GM19328 (cell line): ENCODE measurements around the gene TMEM125.

ENCODE experiments used
- ATAC-seq: cut with Tn5 transposase; IDR thresholded peaks from one replicate; pipeline ENCODE4 v1.9.1; 2021; ENCODE audit warnings: mild to moderate bottlenecking, moderate library complexity; ENCODE audit not compliant: unreplicated experiment

Gene TMEM125

DNA sequence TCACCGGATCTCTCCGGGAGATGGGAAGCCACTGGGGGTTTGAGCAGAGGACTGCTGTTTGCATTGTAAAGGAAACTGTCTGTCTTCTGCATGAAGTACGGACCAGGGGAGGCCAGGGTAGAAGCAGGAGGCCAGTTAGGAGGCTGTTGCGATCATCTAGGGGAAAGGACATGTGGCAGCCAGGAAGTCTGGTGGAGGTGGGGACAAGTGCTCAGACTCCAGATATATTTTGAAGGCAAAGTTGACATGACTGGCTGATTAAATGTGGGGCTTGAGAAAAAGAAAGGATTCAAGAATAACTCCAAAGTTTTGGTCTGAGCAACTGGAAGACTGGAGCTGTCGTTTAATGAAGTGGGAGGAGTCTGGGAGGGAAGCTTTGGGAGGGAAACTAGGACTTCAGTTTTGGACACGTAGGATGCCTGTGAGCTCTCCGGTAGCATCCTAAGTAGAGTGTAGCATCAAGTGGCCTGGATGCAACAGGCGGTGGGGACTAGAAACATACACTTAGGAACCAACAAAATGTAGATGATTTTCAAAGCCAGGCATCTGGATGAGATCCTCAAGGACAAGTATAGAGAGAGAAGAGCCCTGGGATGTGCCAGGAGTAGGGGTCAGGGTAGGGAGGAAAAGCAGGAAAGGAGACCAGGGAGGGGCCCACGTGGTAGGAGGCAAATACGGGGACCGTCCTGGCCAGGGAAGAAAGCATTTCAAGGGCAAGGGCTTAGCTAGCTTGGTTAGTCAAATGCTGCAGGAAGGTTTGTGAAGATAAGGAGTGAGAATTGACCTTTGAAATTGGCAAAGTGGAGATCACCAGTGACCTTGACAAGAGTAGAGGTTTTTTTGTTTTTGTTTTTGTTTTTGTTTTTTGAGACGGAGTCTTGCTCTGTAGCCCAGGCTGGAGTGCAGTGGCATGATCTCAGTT, 19.3 kb downstream of the TMEM125 start:
- no peak for ATAC-seq

DNA sequence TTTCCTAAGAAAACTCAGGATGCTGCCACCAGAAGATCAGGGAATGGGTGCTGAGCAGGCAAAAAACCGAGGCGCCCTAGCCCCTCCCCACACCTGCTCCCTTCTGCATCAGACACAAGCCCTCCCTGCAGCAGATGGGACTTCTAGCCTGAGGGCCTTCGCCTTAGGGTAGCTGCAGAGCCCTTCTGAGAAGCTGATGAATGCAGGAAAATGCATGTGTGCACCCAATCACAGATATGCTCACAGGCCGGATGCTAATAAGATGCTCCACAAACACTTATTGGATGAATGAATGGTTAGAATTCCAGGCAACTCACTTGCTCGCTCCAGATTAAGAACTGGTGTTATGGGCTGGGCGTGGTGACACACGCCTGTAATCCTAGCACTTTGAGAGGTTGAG, 22.4 kb downstream of the TMEM125 start:
- ATAC-seq, result no peak

DNA sequence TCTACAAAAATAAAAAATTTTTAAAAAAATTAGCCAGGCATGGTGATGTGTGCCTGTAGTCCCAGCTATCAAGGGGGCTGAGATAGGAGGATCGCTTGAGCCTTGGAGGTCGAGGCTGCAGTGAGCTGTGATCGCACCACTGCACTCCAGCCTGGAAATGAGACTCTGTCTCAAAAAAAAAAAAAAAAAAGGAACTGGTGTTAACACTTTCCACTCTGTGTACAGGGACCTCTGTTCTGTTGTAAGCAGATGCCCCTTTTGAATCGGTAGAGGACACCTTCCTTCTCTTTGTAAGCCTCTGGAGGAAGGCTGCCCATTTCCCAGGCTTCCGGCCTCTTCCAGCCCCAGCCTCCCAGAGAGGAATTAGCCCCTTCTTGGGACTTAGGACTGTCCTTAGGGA, 22.9 kb downstream of the TMEM125 start:
- no peak for ATAC-seq

DNA sequence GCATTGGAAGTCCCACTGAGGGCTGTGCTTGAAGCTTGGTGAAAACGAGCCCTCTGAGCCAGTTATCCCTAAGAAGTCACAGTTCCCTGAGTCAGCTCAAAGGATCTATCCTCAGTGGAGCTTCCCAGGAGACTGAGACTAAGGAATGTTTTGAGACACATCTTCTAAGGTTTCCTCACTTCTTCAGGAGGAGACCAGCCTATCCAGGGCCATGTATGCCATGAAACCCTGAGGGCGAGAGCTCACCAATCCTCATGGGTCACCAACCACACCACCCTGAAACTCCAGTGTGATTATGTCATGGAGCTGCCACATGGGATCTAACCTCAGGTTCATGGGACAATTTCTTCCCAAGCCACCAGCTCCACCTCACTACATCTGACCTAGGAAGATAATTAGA, 23.4 kb downstream of the TMEM125 start:
- ATAC-seq, result no peak

DNA sequence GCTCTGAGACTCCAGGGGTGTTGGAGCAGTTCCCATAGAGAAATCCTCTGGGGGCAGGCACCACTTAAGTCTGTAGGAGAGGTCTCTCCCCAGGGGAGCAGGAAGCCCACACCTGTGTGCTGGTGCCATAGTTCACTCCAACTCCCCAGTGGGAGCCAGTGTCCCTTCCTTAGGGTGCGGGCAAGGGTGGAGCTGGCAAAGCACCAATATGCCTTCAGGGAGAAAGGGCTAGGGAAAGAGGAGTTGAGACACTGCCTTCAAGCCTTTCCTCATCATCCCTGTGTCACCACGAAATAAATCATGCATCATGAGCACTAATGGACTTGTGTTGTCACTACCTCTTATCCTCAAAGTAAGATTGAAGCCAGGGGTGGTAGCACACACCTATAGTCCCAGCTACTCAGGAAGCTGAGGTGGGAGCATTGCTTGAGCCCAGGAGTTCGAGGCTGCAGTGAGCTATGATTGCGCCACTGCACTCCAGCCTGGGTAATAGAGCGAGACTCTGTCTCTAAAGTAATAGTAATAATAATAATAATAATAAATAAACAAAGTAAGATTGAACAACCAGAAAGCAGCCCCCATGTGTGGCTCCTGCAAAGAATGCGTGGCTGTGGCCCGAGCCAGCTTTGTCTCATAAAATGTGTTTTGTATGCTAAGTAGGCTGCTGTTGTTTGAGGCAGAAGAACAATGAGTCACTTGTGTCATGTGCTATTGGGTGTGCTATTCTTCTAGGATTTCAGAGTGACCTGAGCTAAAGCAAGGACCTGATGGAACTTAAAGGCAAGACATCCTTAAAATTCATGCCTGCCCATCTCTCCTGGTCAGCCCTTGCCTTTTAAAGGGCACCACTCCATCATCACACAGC, 24.3 kb downstream of the TMEM125 start:
- ATAC-seq, result no peak

DNA sequence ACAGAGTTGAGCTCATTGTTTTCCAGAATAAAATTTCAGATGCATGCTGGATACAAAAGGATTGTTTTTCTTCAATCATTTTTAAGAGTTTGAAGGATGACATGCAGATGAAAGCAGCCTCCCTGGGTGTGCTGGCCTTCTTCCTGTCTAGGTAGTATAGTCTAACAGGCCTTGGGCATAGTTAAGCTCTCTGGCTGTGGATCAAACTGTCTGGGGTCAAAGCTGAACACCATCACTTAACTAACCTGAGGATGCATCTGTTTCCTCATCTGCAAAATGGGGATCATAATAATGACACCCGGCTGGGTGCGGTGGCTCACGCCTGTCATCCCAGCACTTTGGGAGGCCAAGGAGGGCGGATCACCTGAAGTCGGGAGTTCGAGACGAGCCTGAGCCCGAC, 25.0 kb downstream of the TMEM125 start:
- no peak for ATAC-seq

DNA sequence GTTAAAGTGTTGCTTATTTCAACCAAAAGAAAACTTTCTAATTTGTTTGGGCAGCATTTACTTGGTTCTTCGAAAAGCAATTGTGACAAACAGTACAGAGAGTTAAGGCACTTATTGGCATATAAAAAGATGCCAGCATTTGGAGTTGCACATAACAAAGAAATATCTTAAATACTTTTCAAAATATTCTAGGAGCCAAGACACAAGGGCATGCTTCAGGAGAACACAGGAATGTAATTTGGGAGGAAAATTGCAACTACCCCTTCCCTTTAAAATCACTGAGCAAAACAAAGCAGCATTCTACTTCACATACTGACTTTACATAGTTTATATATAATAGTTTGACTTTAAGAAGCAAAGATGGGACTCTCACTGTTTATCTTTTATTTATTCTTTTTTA, 26.4 kb downstream of the TMEM125 start:
- ATAC-seq, result no peak

DNA sequence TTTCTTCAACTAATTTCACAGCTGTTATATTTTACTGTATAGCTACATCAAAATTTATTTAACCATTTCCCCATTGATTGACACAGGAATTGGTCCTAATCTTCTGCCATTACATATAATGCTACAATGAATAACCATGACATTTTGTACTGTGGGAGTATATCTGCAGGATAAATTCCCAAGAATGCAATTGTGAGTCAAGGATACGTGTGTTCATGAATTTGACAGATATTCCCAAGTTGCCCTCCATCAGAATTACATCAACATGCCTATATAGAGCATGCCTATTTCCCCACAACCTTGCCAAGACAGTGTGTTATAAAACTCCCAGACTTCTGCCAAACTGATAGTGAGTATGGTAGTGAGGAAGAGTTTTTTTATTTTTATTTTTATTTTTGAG, 28.3 kb downstream of the TMEM125 start:
- ATAC-seq, result no peak

DNA sequence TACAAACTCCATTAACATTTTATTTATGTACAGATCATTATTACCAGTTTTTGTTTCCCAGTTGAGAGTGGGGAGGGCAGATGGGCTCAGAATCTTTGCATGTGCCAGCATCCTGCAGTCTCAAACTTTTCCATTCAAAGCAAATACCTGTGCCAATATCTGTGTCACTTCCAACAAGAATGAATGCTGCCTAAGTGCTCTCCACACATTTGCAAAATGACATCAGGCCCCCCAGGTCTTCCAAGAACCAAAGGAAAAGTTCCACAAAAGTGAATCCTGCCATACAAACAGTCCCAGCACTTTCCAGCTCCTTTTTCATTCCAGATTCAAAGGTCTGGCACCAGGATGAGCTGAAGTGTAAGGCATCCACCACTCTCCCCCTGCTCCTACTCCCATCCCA, 29.3 kb downstream of the TMEM125 start:
- ATAC-seq, result no peak

DNA sequence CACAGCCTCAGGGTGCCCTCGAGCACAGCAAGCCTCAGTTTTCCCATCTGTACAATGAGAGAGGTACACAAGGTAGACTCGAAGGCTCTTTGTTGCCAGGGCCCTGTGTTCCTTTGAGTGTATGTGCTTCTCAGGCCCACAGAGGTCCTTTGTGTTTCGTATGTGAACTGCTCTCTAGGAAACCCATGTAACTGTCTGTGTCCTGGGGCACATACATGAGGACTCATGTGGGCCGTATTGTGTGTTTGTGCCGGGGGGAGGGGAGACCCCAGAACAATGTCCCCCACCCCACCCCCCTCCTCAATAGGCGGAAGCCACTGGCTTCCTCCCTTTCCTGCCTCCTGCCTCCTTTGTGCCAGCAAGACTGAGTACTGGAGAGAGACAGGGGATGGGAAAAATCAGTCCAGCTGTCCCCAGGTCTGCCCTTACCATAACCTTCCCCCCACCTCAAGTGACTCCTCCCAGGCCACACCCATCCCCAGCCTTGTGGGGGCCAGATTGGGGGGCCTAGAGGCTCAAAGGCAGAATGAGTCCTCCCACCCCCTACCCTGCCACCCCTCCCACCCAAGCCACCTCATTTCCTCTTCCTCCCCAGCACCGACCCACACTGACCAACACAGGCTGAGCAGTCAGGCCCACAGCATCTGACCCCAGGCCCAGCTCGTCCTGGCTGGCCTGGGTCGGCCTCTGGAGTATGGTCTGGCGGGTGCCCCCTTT, 30.8 kb downstream of the TMEM125 start, which contains the start of gene TIE1:
TSS of gene TIE1 (plus strand) at position 605 of the 717 bp plus-strand sequence. CDS start at position 695, 90 bp downstream.
- ATAC-seq, result no peak

DNA sequence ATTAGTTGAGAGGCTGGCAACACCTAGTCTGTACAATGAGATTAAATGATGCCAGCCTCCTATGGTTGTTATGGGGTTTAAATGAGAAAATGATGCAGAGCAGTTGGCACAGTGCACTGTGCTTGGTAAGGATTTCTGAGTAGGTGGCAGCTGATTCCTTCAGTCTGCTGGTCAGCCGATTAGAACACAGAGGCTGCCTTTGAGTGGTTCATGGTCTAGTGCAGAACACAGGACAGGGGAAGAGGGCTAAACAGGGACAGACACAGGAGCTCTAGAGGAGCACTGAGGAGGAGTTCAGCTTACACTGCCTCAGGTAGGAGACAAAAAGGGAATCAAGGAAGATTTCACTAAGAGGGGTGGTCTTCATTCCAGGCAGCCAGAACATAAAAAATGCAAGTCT, 32.4 kb downstream of the TMEM125 start:
- no peak for ATAC-seq

DNA sequence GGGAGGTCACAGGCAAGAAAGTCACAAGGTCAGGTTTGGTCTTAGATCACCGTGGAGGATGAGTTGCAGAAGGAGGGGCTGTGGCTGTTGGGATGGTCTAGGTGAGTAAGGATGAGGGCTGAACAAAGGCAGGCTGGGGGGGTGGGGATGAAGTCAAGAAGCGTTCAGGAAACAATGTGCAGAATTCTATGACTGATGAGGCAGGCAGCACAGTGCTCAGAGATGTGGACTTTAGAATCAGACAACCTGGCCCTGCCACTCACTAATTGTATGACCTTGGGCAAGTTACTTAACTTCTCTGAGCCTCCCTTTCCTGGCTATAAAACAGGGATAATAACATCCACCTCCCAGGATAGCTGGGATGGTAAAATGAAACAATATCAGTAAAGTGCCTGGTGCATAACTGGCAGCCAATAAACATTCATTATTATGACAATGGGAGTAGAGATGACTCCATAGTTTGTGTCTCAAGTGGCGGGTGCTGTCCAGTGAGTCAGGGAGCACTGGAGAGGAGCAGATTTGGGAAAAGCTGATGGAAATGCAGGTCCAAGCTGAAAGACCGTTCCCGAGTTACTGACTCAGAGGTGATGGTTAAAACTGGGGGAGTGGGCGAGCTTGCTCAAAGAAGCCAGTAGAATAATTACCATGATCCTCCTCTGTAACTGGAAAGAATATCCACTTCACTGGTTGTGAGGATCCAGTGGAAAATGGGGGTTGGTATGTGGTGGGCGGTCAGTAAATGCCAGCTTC, 33.1 kb downstream of the TMEM125 start:
- ATAC-seq, result no peak

DNA sequence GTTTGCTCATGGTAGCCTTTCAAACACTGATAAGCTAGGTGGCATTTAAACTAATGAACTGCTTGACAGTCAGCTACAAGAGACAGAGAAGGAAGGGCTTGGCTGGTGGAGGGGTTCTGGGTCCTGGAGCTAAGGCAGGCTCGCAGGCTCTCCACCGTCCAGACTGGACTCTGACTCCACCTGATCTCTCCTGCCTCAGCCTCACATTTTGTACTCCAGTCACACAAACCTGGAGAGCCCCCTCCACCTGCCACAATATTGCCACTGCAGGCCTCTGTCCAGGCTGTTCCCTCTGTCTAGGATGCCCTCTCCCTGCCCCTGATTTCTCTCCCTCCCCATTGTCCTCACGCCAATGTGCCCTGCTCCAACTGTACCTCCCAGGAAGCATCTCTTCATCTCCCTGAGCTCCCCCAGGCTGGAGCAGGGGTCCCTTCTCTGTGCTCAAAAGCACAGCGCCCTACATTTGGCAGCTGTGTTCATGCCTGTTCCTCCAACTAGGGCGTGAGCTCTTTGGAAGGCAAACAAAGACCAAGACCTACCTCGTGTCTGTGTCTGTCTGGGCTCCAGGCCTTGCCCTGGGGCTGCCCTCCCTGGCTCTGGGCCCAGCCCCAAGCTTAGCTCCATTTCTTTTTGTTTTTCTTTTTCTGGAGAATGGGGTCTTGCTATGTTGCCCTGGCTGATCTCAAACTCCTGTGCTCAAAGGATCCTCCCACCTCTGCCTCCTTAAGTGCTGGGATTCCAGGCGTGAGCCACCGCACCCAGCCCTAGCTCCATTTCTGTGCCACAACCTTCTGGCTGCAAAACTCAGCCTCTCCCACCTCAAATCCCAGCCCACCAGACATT, 33.9 kb downstream of the TMEM125 start:
- ATAC-seq, result no peak

DNA sequence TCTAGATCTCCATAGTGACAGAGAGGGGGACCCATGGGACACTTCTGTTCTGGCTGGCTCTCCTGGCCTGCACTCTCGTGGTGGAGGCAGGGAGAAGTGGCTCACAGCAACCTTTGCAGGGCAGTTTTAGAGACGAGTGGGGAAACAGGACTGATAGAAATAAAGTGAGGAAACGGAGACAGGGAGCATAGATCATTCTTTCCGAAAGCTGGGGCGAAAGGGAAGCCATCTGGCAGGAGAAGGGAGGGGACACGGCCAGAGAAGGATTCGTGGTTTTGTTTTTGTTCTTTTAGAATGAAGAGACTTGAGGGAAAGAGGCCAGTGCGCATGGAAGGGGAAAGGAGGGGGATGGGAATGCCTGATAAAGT, 34.5 kb downstream of the TMEM125 start:
- ATAC-seq, result no peak

DNA sequence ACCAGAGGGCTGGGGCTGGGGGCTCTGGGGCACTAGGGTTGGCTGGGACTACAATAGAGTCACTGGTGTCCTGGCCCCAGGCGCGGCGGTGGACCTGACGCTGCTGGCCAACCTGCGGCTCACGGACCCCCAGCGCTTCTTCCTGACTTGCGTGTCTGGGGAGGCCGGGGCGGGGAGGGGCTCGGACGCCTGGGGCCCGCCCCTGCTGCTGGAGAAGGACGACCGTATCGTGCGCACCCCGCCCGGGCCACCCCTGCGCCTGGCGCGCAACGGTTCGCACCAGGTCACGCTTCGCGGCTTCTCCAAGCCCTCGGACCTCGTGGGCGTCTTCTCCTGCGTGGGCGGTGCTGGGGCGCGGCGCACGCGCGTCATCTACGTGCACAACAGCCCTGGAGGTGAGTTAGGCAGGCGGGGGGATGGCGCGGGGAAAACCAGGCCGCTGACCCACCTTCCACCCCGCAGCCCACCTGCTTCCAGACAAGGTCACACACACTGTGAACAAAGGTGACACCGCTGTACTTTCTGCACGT, 35.1 kb downstream of the TMEM125 start:
- ATAC-seq, result no peak

DNA sequence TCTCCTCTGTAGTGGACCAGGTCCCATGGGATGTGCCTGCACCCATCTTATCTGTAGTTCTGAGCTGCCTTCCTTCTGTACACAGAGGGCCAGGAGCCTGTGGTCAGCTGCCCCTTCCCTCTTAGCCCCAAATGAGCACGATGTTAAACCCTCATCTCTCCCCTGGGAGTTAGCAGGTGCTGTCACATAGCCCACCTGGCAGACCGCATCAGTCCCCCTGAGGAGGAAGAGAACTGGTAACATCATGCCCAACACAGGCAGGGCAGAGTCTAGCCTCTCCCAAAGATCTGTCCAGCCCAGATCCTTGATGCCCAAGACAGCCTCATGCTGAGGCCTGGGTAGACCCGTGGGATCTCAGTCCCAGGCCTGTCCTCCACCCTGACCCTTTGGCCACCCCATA, 35.7 kb downstream of the TMEM125 start:
- ATAC-seq, result no peak

DNA sequence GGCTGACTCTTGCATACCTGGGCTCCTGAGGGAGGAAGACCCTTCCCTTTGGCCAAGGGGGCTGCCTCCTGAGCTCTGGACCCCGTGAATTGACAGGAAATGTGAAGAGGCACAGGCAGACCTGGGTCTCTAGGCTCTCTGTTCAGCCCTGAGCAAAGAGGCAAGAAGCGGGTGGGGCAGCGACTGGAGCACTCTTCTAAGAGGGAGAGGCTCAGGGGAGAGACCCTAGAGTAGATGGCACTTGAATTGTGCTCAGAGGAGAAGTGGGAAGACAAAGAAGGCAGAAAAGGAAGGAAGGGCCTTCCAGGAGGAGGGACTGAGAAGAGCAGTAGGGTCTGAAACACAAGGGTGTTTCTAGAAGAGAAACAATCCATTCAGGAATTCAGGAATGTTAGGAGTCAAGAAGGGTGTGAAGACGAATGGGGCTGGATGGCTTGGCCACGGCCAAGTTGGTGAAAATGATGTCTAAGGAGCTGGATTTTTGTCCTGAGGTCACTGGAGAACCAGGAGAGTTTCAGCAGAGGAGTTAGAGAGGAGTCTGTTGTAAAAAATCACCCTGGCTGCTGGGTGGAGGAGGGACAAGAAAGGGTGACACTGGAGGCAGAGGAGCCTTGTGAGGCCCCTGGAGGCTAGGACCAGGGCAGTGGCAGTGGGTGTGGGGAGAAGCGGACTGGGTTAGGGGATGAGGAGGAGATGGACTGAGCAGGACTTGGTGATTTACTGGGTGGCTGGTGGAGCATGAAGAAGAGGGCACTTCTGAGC, 36.3 kb downstream of the TMEM125 start:
- no peak for ATAC-seq

DNA sequence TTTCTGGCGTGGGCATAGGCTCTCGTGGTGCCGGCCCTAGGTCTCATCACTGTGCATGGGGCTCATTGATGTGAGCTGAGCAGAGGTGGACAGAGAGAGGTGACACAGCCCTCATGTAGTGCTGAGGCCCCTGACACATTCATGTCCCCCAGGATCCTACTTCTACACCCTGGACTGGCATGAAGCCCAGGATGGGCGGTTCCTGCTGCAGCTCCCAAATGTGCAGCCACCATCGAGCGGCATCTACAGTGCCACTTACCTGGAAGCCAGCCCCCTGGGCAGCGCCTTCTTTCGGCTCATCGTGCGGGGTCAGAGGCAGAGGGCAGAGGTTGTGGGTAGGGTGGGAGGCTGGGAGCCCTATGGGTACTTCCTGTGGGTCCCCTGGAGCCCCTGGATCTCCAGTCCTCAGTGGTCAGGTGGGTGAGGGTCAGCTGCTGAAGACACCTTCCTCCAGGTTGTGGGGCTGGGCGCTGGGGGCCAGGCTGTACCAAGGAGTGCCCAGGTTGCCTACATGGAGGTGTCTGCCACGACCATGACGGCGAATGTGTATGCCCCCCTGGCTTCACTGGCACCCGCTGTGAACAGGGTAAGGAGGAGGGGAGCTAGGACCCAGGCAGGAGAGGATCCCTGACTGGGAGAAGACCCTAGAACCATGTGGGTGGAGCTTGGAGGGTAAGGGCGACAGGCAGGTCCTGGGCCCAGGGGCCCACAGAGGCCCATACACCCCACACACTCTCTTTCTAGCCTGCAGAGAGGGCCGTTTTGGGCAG, 37.1 kb downstream of the TMEM125 start:
- ATAC-seq, result no peak
